ENCODE results near the gene CA12. TPM values are rescaled to one million over a fixed set of nuclear protein-coding genes. Genes with fewer than 3 reads are reported as not detected.

CA12 gene
- total and polyA plus RNA-seq, 10 of the 15 experiments (the other 5 are each of a cell fraction or from before 2014, with no cell fraction given) = 0.03 to 0.10 TPM; not detected in 8

- no peak overlapping the region for H3K27ac ChIP-seq (ENCODE audit: control insufficient read depth, insufficient read depth)
- H3K9me3 ChIP-seq (replicated peaks; ENCODE audit: control insufficient read depth, insufficient read depth, low read length) = no peaks in the 10 kb centered on the region
- ChIA-PET POLR2A (interaction anchor here (1.0 kb wide), 1 partner anchor 19 kb away, joined by 3 read pairs; no protein-coding TSS in a partner anchor), CTCF (interaction anchor here (1.3 to 1.4 kb wide), 2 partner anchors 18 to 19 kb away, joined by 3 read pairs; no protein-coding TSS in a partner anchor), SMC1A (ENCODE audit: uncharacterized antibody, unreplicated experiment) (interaction anchor here (1.2 kb wide), 1 partner anchor 67 kb away, joined by 3 read pairs; no protein-coding TSS in a partner anchor), RAD21 (ENCODE audit: unreplicated experiment) (interaction anchor here (1.5 kb wide), 1 partner anchor 13 kb away, joined by 6 read pairs; no protein-coding TSS in a partner anchor)
- intact Hi-C loops (cut with micrococcal nuclease; ENCODE audit: unreplicated experiment) (no loop called here), in situ Hi-C loops (cut with MboI) (no loop called here)
- no peak overlapping the region for H2AFZ ChIP-seq (ENCODE audit: control insufficient read depth, low read depth, low read length)
- WGBS (ENCODE audit: insufficient coverage, insufficient replicate concordance, low lambda C conversion rate, missing lambda C conversion rate) = 41% methylated on average over 5 of the region's 5 CpGs
- DNase-seq (ENCODE audit: low read depth, low spot score) (no peak), ATAC-seq (peak; percentile 15; the same call in 1 of the 3 replicates), FAIRE-seq (no peak)
- H4K20me1 ChIP-seq (ENCODE audit: control insufficient read depth, insufficient read depth) = no peaks in the 10 kb centered on the region
- H3K4me2 ChIP-seq (ENCODE audit: control insufficient read depth, insufficient read depth) = no peak overlapping the region
- H3K36me3 ChIP-seq (ENCODE audit: control insufficient read depth in 2 of 2, insufficient read depth in 2 of 2, low read length in 1 of 2) = no peaks in the 10 kb centered on the region
- no TSS peak for BruUV-seq (replicated peaks)
- H3K9ac ChIP-seq (ENCODE audit: control insufficient read depth, insufficient read depth, low read length) = no peak overlapping the region
- no peaks in the 10 kb centered on the region for H3K4me1 ChIP-seq (ENCODE audit: control insufficient read depth, insufficient read depth, low read length)
- TF ChIP-seq CBX5 (IDR thresholded peaks at IDR 0.05; ENCODE audit: low read depth) (no peak), FOXM1 (IDR thresholded peaks at IDR 0.05; ENCODE audit: low read depth, low read length) (no peak), RAD51 (IDR thresholded peaks at IDR 0.05) (no peak), STAT1 (conservative IDR thresholded peaks at IDR 0.05) (no peak), MYC (IDR thresholded peaks at IDR 0.05; ENCODE audit: insufficient read depth, insufficient read length, insufficient replicate concordance, low read length, severe bottlenecking) (no peak), TARDBP (IDR thresholded peaks at IDR 0.05; ENCODE audit: borderline replicate concordance) (no peak), CHD2 (IDR thresholded peaks at IDR 0.05; ENCODE audit: borderline replicate concordance, low read depth, low read length) (no peak), MTA3 (IDR thresholded peaks at IDR 0.05; ENCODE audit: borderline replicate concordance, low read length) (no peak), ZNF622 (IDR thresholded peaks at IDR 0.05) (no peak), SMC3 (IDR thresholded peaks at IDR 0.05; ENCODE audit: borderline replicate concordance, low read length) (no peak), PML (IDR thresholded peaks at IDR 0.05; ENCODE audit: low read length) (no peak), E4F1 (IDR thresholded peaks at IDR 0.05; ENCODE audit: borderline replicate concordance, partially characterized antibody) (no peak), ZNF217 (IDR thresholded peaks at IDR 0.05) (no peak), NFXL1 (IDR thresholded peaks at IDR 0.05; ENCODE audit: borderline replicate concordance) (no peak), HDAC6 (IDR thresholded peaks at IDR 0.05; ENCODE audit: unreplicated experiment) (no peak)
- TF ChIP-seq, protein P1, sequence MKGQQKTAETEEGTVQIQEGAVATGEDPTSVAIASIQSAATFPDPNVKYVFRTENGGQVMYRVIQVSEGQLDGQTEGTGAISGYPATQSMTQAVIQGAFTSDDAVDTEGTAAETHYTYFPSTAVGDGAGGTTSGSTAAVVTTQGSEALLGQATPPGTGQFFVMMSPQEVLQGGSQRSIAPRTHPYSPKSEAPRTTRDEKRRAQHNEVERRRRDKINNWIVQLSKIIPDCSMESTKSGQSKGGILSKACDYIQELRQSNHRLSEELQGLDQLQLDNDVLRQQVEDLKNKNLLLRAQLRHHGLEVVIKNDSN (IDR thresholded peaks at IDR 0.05; ENCODE audit: borderline replicate concordance, extremely low read length, insufficient read depth, low read depth, low read length) = no peak
- H3K27me3 ChIP-seq (replicated peaks in 1 of 2; ENCODE audit: control insufficient read depth in 2 of 2, insufficient read depth in 2 of 2, low read length in 1 of 2) = peaks cover 0 to 3% of the 10 kb centered on the region in 2 experiments; a peak in 2 of 4 replicates
- no peak overlapping the region for H3K4me3 ChIP-seq
- no peaks in the 10 kb centered on the region for H3K79me2 ChIP-seq (ENCODE audit: control insufficient read depth, insufficient read depth, low read length)
These were observed 51.9 kb downstream of the CA12 start for GRCh38 chr15:63329567-63330350.
